WTC11 (cell line): ENCODE measurements around the gene KBTBD12. TPM values are rescaled to one million over a fixed set of nuclear protein-coding genes. Genes with fewer than 3 reads are reported as not detected.

ENCODE experiments used
- ATAC-seq: fragments of 200-7000 bp; cut with Tn5 transposase; 2 replicates; pipeline ENCODE4 v1.10.0; 2021; ENCODE audit warnings: mild to moderate bottlenecking, moderate library complexity
- CTCF ChIA-PET: fragments of 300-600 bp; sonication (Branson Sonifier 250); formaldehyde crosslinking; loops from one replicate; lab custom pipeline; 2021; ENCODE audit warnings: antibody characterized with exemption; lab: Charles Lee
- POLR2A ChIA-PET: fragments of 350-600 bp; sonication (Branson Sonifier 250); formaldehyde crosslinking; loops from one replicate; lab custom pipeline; 2021; ENCODE audit warnings: antibody characterized with exemption; lab: Charles Lee
- DNase-seq: peaks from one replicate; pipeline ENCODE4 v3.0.0; 2021; ENCODE audit warnings: low spot score
- H3K27ac Mint-ChIP-seq: 2 replicates; pipeline ENCODE4 v1.8.0; 2021; ENCODE audit warnings: mixed read lengths
- H3K27me3 Mint-ChIP-seq: 2 replicates; pipeline ENCODE4 v1.8.0; 2021; ENCODE audit warnings: low read depth, mild to moderate bottlenecking, moderate library complexity, mixed read lengths
- H3K36me3 Mint-ChIP-seq: 2 replicates; pipeline ENCODE4 v1.8.0; 2021; ENCODE audit warnings: mixed read lengths
- H3K4me1 Mint-ChIP-seq: 2 replicates; pipeline ENCODE4 v1.8.0; 2022; ENCODE audit warnings: mixed read lengths
- H3K4me3 Mint-ChIP-seq: 2 replicates; pipeline ENCODE4 v1.8.0; 2021; ENCODE audit warnings: mild to moderate bottlenecking, moderate library complexity, mixed read lengths
- H3K9me3 Mint-ChIP-seq: 2 replicates; pipeline ENCODE4 v1.8.0; 2021; ENCODE audit warnings: mixed read lengths
- ATF1 ChIP-seq: sonication (generic); formaldehyde crosslinking; IDR thresholded peaks from 2 replicates; pipeline ENCODE4 v1.8.1; 2023; ENCODE audit warnings: mild to moderate bottlenecking, moderate library complexity, missing genetic modification reagents
- CTCF ChIP-seq: fragments of 200-600 bp; IDR thresholded peaks from 2 replicates; pipeline ENCODE4 v1.8.0; 2022; ENCODE audit warnings: antibody characterized with exemption
- FOXJ3 ChIP-seq: sonication (generic); formaldehyde crosslinking; IDR thresholded peaks from 2 replicates; pipeline ENCODE4 v1.9.0; 2021; ENCODE audit warnings: missing genetic modification reagents, mild to moderate bottlenecking, borderline replicate concordance
- FOXK1 ChIP-seq: sonication (generic); formaldehyde crosslinking; IDR thresholded peaks from 2 replicates; pipeline ENCODE4 v1.8.0; 2022; ENCODE audit warnings: mild to moderate bottlenecking, moderate library complexity, missing genetic modification reagents
- HMGA2 ChIP-seq: fragments of 250-450 bp; sonication (Bioruptor Pico); IDR thresholded peaks from 2 replicates; pipeline ENCODE4 v1.4.0; 2021; ENCODE audit warnings: mild to moderate bottlenecking, moderate library complexity
- MYBL2 ChIP-seq: sonication (generic); formaldehyde crosslinking; IDR thresholded peaks from 2 replicates; pipeline ENCODE4 v1.8.1; 2023; ENCODE audit warnings: mild to moderate bottlenecking, moderate library complexity, missing genetic modification reagents
- NFE2L1 ChIP-seq: sonication (generic); formaldehyde crosslinking; IDR thresholded peaks from 2 replicates; pipeline ENCODE4 v1.8.1; 2023; ENCODE audit warnings: missing genetic modification reagents
- NFYB ChIP-seq: sonication (generic); formaldehyde crosslinking; conservative IDR thresholded peaks from 2 replicates; pipeline ENCODE4 v1.8.0; 2022; ENCODE audit warnings: low read depth, missing genetic modification reagents
- OVOL2 ChIP-seq: fragments of 250-450 bp; sonication (Bioruptor Pico); IDR thresholded peaks from 2 replicates; pipeline ENCODE4 v1.9.0; 2021; ENCODE audit warnings: mild to moderate bottlenecking, borderline replicate concordance
- SP1 ChIP-seq: sonication (generic); formaldehyde crosslinking; conservative IDR thresholded peaks from 2 replicates; pipeline ENCODE4 v1.8.1; 2022; ENCODE audit warnings: missing genetic modification reagents
- STAT6 ChIP-seq: sonication (generic); formaldehyde crosslinking; conservative IDR thresholded peaks from 2 replicates; pipeline ENCODE4 v1.8.1; 2023; ENCODE audit warnings: mild to moderate bottlenecking, low read depth, missing genetic modification reagents, moderate library complexity
- TEAD4 ChIP-seq: sonication (generic); formaldehyde crosslinking; IDR thresholded peaks from 2 replicates; pipeline ENCODE4 v1.8.0; 2022; ENCODE audit warnings: mild to moderate bottlenecking, missing genetic modification reagents
- ZBTB21 ChIP-seq: sonication (generic); formaldehyde crosslinking; IDR thresholded peaks from 2 replicates; pipeline ENCODE4 v1.8.1; 2023; ENCODE audit warnings: mild to moderate bottlenecking, missing genetic modification reagents, borderline replicate concordance
- ZNF121 ChIP-seq: sonication (generic); formaldehyde crosslinking; IDR thresholded peaks from 2 replicates; pipeline ENCODE4 v1.8.0; 2023; ENCODE audit warnings: missing genetic modification reagents
- ZNF263 ChIP-seq: sonication (generic); formaldehyde crosslinking; IDR thresholded peaks from 2 replicates; pipeline ENCODE4 v1.8.1; 2022; ENCODE audit warnings: low read depth, mild to moderate bottlenecking, moderate library complexity, missing genetic modification reagents
- ZNF317 ChIP-seq: sonication (generic); formaldehyde crosslinking; IDR thresholded peaks from 2 replicates; pipeline ENCODE4 v1.8.1; 2023; ENCODE audit warnings: low read depth, mild to moderate bottlenecking, moderate library complexity, missing genetic modification reagents, borderline replicate concordance
- ZNF416 ChIP-seq: fragments of 250-450 bp; sonication (Bioruptor Pico); IDR thresholded peaks from 2 replicates; pipeline ENCODE4 v1.9.0; 2021; ENCODE audit warnings: mild to moderate bottlenecking, inconsistent platforms
- total RNA-seq: library from RNA; stranded (reverse); gene quantifications from 3 replicates; pipeline ENCODE4 v1.2.3, GENCODE V29; 2021
- TF ChIP-seq, protein P1 (sequence below): sonication (generic); formaldehyde crosslinking; IDR thresholded peaks from 2 replicates; pipeline ENCODE4 v1.8.0; 2022; ENCODE audit warnings: mild to moderate bottlenecking, missing genetic modification reagents
- TF ChIP-seq, protein P2 (sequence below): sonication (generic); formaldehyde crosslinking; IDR thresholded peaks from 2 replicates; pipeline ENCODE4 v1.8.1; 2023; ENCODE audit warnings: mild to moderate bottlenecking, missing genetic modification reagents, moderate library complexity
- TF ChIP-seq, protein P3 (sequence below): sonication (generic); formaldehyde crosslinking; IDR thresholded peaks from 2 replicates; pipeline ENCODE4 v1.8.1; 2023; ENCODE audit warnings: mild to moderate bottlenecking, missing genetic modification reagents
- TF ChIP-seq, protein P4 (sequence below): fragments of 250-450 bp; sonication (Bioruptor Pico); IDR thresholded peaks from 2 replicates; pipeline ENCODE4 v1.9.0; 2021; ENCODE audit warnings: mild to moderate bottlenecking

The KBTBD12 gene
- total RNA-seq, 1 experiment from 2014 or later: 0.22 TPM

- TF ChIP-seq ZNF317 (CRISPR knock-in tag) (no peak), SP1 (CRISPR knock-in tag) (0 out of 2 replicates have a peak, but pooled peaks have one; percentile 12), FOXK1 (0 out of 2 replicates have a peak, but pooled peaks have one; percentile 29)
- Mint-ChIP-seq H3K36me3 (peaks cover 4% of the 10 kb centered on the region), H3K9me3 (peaks cover 11% of the 10 kb centered on the region), H3K4me1 (peaks cover 18% of the 10 kb centered on the region), H3K27ac (peak overlapping the region; percentile 68; the same call in 1 of the 2 replicates), H3K4me3 (no peak overlapping the region), H3K27me3 (peaks cover 6% of the 10 kb centered on the region; the same call in 1 of the 2 replicates)
- ChIA-PET CTCF (interaction anchor here (0.7 to 2.1 kb wide), 4 partner anchors 10 to 34 kb away, joined by 3 to 4 read pairs (median 4); no protein-coding TSS in a partner anchor), POLR2A (no interaction called here)
- DNase-seq (peak; percentile 90), ATAC-seq (peak; percentile 91)
These were observed 96.1 kb downstream of the KBTBD12 start for GRCh38 chr3:128011140-128011539.

GRCh38 chr3:128012050-128012449 lies 97.0 kb downstream of the KBTBD12 start:
- ChIA-PET POLR2A (no interaction called here), CTCF (interaction anchor here (0.7 to 1.3 kb wide), 3 partner anchors 29 to 33 kb away, joined by 3 to 4 read pairs (median 3); no protein-coding TSS in a partner anchor)
- Mint-ChIP-seq H3K4me1 (peaks cover 13% of the 10 kb centered on the region), H3K4me3 (no peak overlapping the region), H3K36me3 (peaks cover 9% of the 10 kb centered on the region), H3K27me3 (peaks cover 12% of the 10 kb centered on the region), H3K27ac (no peak overlapping the region), H3K9me3 (peaks cover 18% of the 10 kb centered on the region)
- no peak for ATAC-seq
- no peak for DNase-seq
- TF ChIP-seq ZNF121 (CRISPR knock-in tag) (no peak), STAT6 (CRISPR knock-in tag) (no peak), ATF1 (CRISPR knock-in tag) (no peak), ZNF263 (CRISPR knock-in tag) (no peak), NFE2L1 (CRISPR knock-in tag) (no peak), OVOL2 (CRISPR knock-in tag) (no peak), ZNF317 (CRISPR knock-in tag) (no peak), FOXJ3 (no peak), MYBL2 (CRISPR knock-in tag) (no peak), HMGA2 (CRISPR knock-in tag) (no peak), ZNF416 (no peak), CTCF (no peak), ZBTB21 (no peak), NFYB (no peak), TEAD4 (no peak)
- TF ChIP-seq, protein P1, sequence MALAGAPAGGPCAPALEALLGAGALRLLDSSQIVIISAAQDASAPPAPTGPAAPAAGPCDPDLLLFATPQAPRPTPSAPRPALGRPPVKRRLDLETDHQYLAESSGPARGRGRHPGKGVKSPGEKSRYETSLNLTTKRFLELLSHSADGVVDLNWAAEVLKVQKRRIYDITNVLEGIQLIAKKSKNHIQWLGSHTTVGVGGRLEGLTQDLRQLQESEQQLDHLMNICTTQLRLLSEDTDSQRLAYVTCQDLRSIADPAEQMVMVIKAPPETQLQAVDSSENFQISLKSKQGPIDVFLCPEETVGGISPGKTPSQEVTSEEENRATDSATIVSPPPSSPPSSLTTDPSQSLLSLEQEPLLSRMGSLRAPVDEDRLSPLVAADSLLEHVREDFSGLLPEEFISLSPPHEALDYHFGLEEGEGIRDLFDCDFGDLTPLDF (CRISPR knock-in tag): no peak
- TF ChIP-seq, protein P2, sequence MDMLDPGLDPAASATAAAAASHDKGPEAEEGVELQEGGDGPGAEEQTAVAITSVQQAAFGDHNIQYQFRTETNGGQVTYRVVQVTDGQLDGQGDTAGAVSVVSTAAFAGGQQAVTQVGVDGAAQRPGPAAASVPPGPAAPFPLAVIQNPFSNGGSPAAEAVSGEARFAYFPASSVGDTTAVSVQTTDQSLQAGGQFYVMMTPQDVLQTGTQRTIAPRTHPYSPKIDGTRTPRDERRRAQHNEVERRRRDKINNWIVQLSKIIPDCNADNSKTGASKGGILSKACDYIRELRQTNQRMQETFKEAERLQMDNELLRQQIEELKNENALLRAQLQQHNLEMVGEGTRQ (CRISPR knock-in tag): no peak
- TF ChIP-seq, protein P3, sequence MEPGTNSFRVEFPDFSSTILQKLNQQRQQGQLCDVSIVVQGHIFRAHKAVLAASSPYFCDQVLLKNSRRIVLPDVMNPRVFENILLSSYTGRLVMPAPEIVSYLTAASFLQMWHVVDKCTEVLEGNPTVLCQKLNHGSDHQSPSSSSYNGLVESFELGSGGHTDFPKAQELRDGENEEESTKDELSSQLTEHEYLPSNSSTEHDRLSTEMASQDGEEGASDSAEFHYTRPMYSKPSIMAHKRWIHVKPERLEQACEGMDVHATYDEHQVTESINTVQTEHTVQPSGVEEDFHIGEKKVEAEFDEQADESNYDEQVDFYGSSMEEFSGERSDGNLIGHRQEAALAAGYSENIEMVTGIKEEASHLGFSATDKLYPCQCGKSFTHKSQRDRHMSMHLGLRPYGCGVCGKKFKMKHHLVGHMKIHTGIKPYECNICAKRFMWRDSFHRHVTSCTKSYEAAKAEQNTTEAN (CRISPR knock-in tag): no peak
- TF ChIP-seq, protein P4, sequence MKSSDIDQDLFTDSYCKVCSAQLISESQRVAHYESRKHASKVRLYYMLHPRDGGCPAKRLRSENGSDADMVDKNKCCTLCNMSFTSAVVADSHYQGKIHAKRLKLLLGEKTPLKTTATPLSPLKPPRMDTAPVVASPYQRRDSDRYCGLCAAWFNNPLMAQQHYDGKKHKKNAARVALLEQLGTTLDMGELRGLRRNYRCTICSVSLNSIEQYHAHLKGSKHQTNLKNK (CRISPR knock-in tag): no peak
